Retinal pigment epithelial cell (primary cell): ENCODE data around the gene EPN3.

Source experiments
- DNase-seq: peaks from one replicate; pipeline ENCODE4 v3.0.0-alpha.2; 2010; ENCODE audit warnings: low read depth
- H3K4me3 ChIP-seq: 2 replicates; pipeline ENCODE4 v1.5.1; 2011; ENCODE audit warnings: mild to moderate bottlenecking, low read length, control low read depth, moderate library complexity
- CTCF ChIP-seq: conservative IDR thresholded peaks from 2 replicates; pipeline ENCODE4 v1.5.1; 2011; ENCODE audit warnings: low read depth, low read length, control low read depth, inconsistent platforms

EPN3 gene

GRCh38 chr17:50532452-50533024 lies at the start of gene EPN3:
Gene EPN3 (plus strand): TSS chr17:50532735. CDS start chr17:50536557, 3,822 bp downstream.
- no peak for DNase-seq
- no peak for TF ChIP-seq CTCF
- no peak within 1 kb of the TSS for H3K4me3 ChIP-seq

- no peak overlapping the region for H3K4me3 ChIP-seq
- no peak for TF ChIP-seq CTCF
- no peak for DNase-seq
These were observed 49.3 kb upstream of the EPN3 start for GRCh38 chr17:50483266-50483665.

- no peak for TF ChIP-seq CTCF
- DNase-seq = no peak
- H3K4me3 ChIP-seq = no peak overlapping the region
These were observed 48.0 kb upstream of the EPN3 start for GRCh38 chr17:50484386-50485155.

GRCh38 chr17:50487213-50488096 lies 45.1 kb upstream of the EPN3 start:
- TF ChIP-seq CTCF = no peak
- no peak for DNase-seq
- no peak overlapping the region for H3K4me3 ChIP-seq

- TF ChIP-seq CTCF = no peak
- no peak overlapping the region for H3K4me3 ChIP-seq
- DNase-seq = no peak
These were observed 43.7 kb upstream of the EPN3 start for GRCh38 chr17:50488880-50489279.

GRCh38 chr17:50491505-50491904 lies 41.0 kb upstream of the EPN3 start:
- TF ChIP-seq CTCF = no peak
- no peak for DNase-seq
- no peak overlapping the region for H3K4me3 ChIP-seq
